WTC11 (cell line): ENCODE data around the gene RIMBP2. TPM values are rescaled to one million over a fixed set of nuclear protein-coding genes. Genes with fewer than 3 reads are reported as not detected.

ENCODE experiments used
- ATAC-seq: fragments of 200-7000 bp; cut with Tn5 transposase; 2 replicates; pipeline ENCODE4 v1.10.0; 2021; ENCODE audit warnings: mild to moderate bottlenecking, moderate library complexity
- CTCF ChIA-PET: fragments of 300-600 bp; sonication (Branson Sonifier 250); formaldehyde crosslinking; loops from one replicate; lab custom pipeline; 2021; ENCODE audit warnings: antibody characterized with exemption; lab: Charles Lee
- POLR2A ChIA-PET: fragments of 350-600 bp; sonication (Branson Sonifier 250); formaldehyde crosslinking; loops from one replicate; lab custom pipeline; 2021; ENCODE audit warnings: antibody characterized with exemption; lab: Charles Lee
- DNase-seq: peaks from one replicate; pipeline ENCODE4 v3.0.0; 2021; ENCODE audit warnings: low spot score
- H3K27ac Mint-ChIP-seq: 2 replicates; pipeline ENCODE4 v1.8.0; 2021; ENCODE audit warnings: mixed read lengths
- H3K27me3 Mint-ChIP-seq: 2 replicates; pipeline ENCODE4 v1.8.0; 2021; ENCODE audit warnings: low read depth, mild to moderate bottlenecking, moderate library complexity, mixed read lengths
- H3K36me3 Mint-ChIP-seq: 2 replicates; pipeline ENCODE4 v1.8.0; 2021; ENCODE audit warnings: mixed read lengths
- H3K4me1 Mint-ChIP-seq: 2 replicates; pipeline ENCODE4 v1.8.0; 2022; ENCODE audit warnings: mixed read lengths
- H3K4me3 Mint-ChIP-seq: 2 replicates; pipeline ENCODE4 v1.8.0; 2021; ENCODE audit warnings: mild to moderate bottlenecking, moderate library complexity, mixed read lengths
- H3K9me3 Mint-ChIP-seq: 2 replicates; pipeline ENCODE4 v1.8.0; 2021; ENCODE audit warnings: mixed read lengths
- AFF4 ChIP-seq: sonication (generic); formaldehyde crosslinking; IDR thresholded peaks from 2 replicates; pipeline ENCODE4 v1.8.1; 2023; ENCODE audit warnings: mild to moderate bottlenecking, missing genetic modification reagents, borderline replicate concordance
- AR ChIP-seq: fragments of 250-450 bp; sonication (Bioruptor Pico); IDR thresholded peaks from 2 replicates; pipeline ENCODE4 v1.9.0; 2021; ENCODE audit warnings: mild to moderate bottlenecking
- CDX4 ChIP-seq: fragments of 250-450 bp; sonication (Bioruptor Pico); IDR thresholded peaks from 2 replicates; pipeline ENCODE4 v1.9.0; 2021; ENCODE audit warnings: moderate library complexity, mild to moderate bottlenecking, inconsistent platforms, borderline replicate concordance
- GABPB1 ChIP-seq: sonication (generic); formaldehyde crosslinking; IDR thresholded peaks from 2 replicates; pipeline ENCODE4 v1.8.1; 2023; ENCODE audit warnings: mild to moderate bottlenecking, missing genetic modification reagents
- IRF1 ChIP-seq: sonication (generic); formaldehyde crosslinking; IDR thresholded peaks from 2 replicates; pipeline ENCODE4 v1.8.0; 2023; ENCODE audit warnings: missing genetic modification reagents
- PREB ChIP-seq: sonication (generic); formaldehyde crosslinking; IDR thresholded peaks from 2 replicates; pipeline ENCODE4 v1.8.1; 2022; ENCODE audit warnings: mild to moderate bottlenecking, missing genetic modification reagents, moderate library complexity, borderline replicate concordance
- STAT6 ChIP-seq: sonication (generic); formaldehyde crosslinking; conservative IDR thresholded peaks from 2 replicates; pipeline ENCODE4 v1.8.1; 2023; ENCODE audit warnings: mild to moderate bottlenecking, low read depth, missing genetic modification reagents, moderate library complexity
- TCF7 ChIP-seq: sonication (generic); formaldehyde crosslinking; IDR thresholded peaks from 2 replicates; pipeline ENCODE4 v1.8.0; 2022; ENCODE audit warnings: mild to moderate bottlenecking, low read depth, missing genetic modification reagents, moderate library complexity
- TP53 ChIP-seq: sonication (generic); formaldehyde crosslinking; IDR thresholded peaks from 2 replicates; pipeline ENCODE4 v1.8.1; 2023; ENCODE audit warnings: mild to moderate bottlenecking, missing genetic modification reagents
- USF1 ChIP-seq: sonication (generic); formaldehyde crosslinking; IDR thresholded peaks from 2 replicates; pipeline ENCODE4 v1.8.0; 2022; ENCODE audit warnings: mild to moderate bottlenecking, missing genetic modification reagents
- USF2 ChIP-seq: sonication (generic); formaldehyde crosslinking; IDR thresholded peaks from 2 replicates; pipeline ENCODE4 v1.8.1; 2023; ENCODE audit warnings: mild to moderate bottlenecking, missing genetic modification reagents, moderate library complexity
- ZNF263 ChIP-seq: sonication (generic); formaldehyde crosslinking; IDR thresholded peaks from 2 replicates; pipeline ENCODE4 v1.8.1; 2022; ENCODE audit warnings: low read depth, mild to moderate bottlenecking, moderate library complexity, missing genetic modification reagents
- ZNF317 ChIP-seq: sonication (generic); formaldehyde crosslinking; IDR thresholded peaks from 2 replicates; pipeline ENCODE4 v1.8.1; 2023; ENCODE audit warnings: low read depth, mild to moderate bottlenecking, moderate library complexity, missing genetic modification reagents, borderline replicate concordance
- ZNF396 ChIP-seq: fragments of 250-450 bp; sonication (Bioruptor Pico); IDR thresholded peaks from 2 replicates; pipeline ENCODE4 v1.8.0; 2021; ENCODE audit warnings: mild to moderate bottlenecking, moderate library complexity, borderline replicate concordance
- ZNF423 ChIP-seq: fragments of 250-450 bp; sonication (Bioruptor Pico); IDR thresholded peaks from 2 replicates; pipeline ENCODE4 v2.1.2; 2022; ENCODE audit warnings: mild to moderate bottlenecking, moderate library complexity
- total RNA-seq: library from RNA; stranded (reverse); gene quantifications from 3 replicates; pipeline ENCODE4 v1.2.3, GENCODE V29; 2021

Gene RIMBP2
- total RNA-seq, 1 experiment from 2014 or later = 2.6 TPM

GRCh38 chr12:130488358-130488710 is 227.8 kb downstream of the RIMBP2 start:
- TF ChIP-seq USF2 (CRISPR knock-in tag) = no peak
- no peak for TF ChIP-seq ZNF317 (CRISPR knock-in tag)
- TF ChIP-seq ZNF263 (CRISPR knock-in tag) = no peak
- no peak for TF ChIP-seq ZNF423 (CRISPR knock-in tag)
- no peak for TF ChIP-seq PREB (CRISPR knock-in tag)
- no peak for TF ChIP-seq ZNF396
- Mint-ChIP-seq H3K27ac (no peak overlapping the region), H3K36me3 (peaks cover 3% of the 10 kb centered on the region; the same call in 1 of the 2 replicates), H3K27me3 (no peaks in the 10 kb centered on the region; the same call in 1 of the 2 replicates), H3K4me3 (no peak overlapping the region), H3K9me3 (peaks cover 11% of the 10 kb centered on the region), H3K4me1 (no peaks in the 10 kb centered on the region)
- ChIA-PET CTCF (no interaction called here), POLR2A (no interaction called here)
- no peak for ATAC-seq
- no peak for DNase-seq

- DNase-seq (no peak), ATAC-seq (no peak)
- Mint-ChIP-seq H3K27ac (no peak overlapping the region), H3K4me1 (no peaks in the 10 kb centered on the region), H3K36me3 (peaks cover 3% of the 10 kb centered on the region; the same call in 1 of the 2 replicates), H3K9me3 (peaks cover 11% of the 10 kb centered on the region), H3K27me3 (no peaks in the 10 kb centered on the region; the same call in 1 of the 2 replicates), H3K4me3 (no peak overlapping the region)
- POLR2A ChIA-PET = no interaction called here
- TF ChIP-seq TP53 (CRISPR knock-in tag) (no peak), STAT6 (no peak), AFF4 (CRISPR knock-in tag) (no peak), USF1 (no peak)
- CTCF ChIA-PET = no interaction called here
Observed at GRCh38 chr12:130487636-130488357, 228.3 kb downstream of the RIMBP2 start.

- ChIA-PET CTCF (no interaction called here), POLR2A (no interaction called here)
- H3K9me3 Mint-ChIP-seq = peaks cover 11% of the 10 kb centered on the region
- ATAC-seq = no peak
- peaks cover 3% of the 10 kb centered on the region; the same call in 1 of the 2 replicates for H3K36me3 Mint-ChIP-seq
- peaks cover 6% of the 10 kb centered on the region for H3K4me1 Mint-ChIP-seq
- DNase-seq = no peak
- peak overlapping the region; percentile 17; the same call in 1 of the 2 replicates for H3K27ac Mint-ChIP-seq
- no peak overlapping the region for H3K4me3 Mint-ChIP-seq
- no peaks in the 10 kb centered on the region; the same call in 1 of the 2 replicates for H3K27me3 Mint-ChIP-seq
- TF ChIP-seq IRF1 (CRISPR knock-in tag) = no peak
- TF ChIP-seq TCF7 = no peak
- TF ChIP-seq GABPB1 (CRISPR knock-in tag) = no peak
- no peak for TF ChIP-seq ZNF317 (CRISPR knock-in tag)
- TF ChIP-seq CDX4 (CRISPR knock-in tag) = no peak
- no peak for TF ChIP-seq AR (CRISPR knock-in tag)
Observed at GRCh38 chr12:130486891-130487416, 229.1 kb downstream of the RIMBP2 start.
